GM19438 (cell line): Measurements from ENCODE around the gene RUFY2.
"Not testable (repeated sequence)": the region's sequence is repeated elsewhere in the genome, so short reads cannot be mapped to it uniquely, and the experiment has no call there.

Source experiments
- ATAC-seq: cut with Tn5 transposase; IDR thresholded peaks from one replicate; pipeline ENCODE4 v1.9.1; 2021; ENCODE audit warnings: low read depth; ENCODE audit not compliant: unreplicated experiment

The RUFY2 gene

GRCh38 chr10:68327889-68328786, 78.9 kb downstream of the RUFY2 start:
- no peak for ATAC-seq

GRCh38 chr10:68324396-68324795, 82.7 kb downstream of the RUFY2 start:
- ATAC-seq, result not testable (repeated sequence)

- no peak for ATAC-seq
These were observed 88.6 kb downstream of the RUFY2 start for GRCh38 chr10:68318331-68319059.

GRCh38 chr10:68315582-68315981, 91.5 kb downstream of the RUFY2 start:
- ATAC-seq, result no peak

- not testable (repeated sequence) for ATAC-seq
These were observed 92.1 kb downstream of the RUFY2 start for GRCh38 chr10:68314930-68315329.

- ATAC-seq, result no peak
These were observed 96.5 kb downstream of the RUFY2 start for GRCh38 chr10:68310531-68310930.

GRCh38 chr10:68305854-68306253, 101.2 kb downstream of the RUFY2 start:
- ATAC-seq, result no peak

GRCh38 chr10:68303849-68304412, 103.1 kb downstream of the RUFY2 start:
- no peak for ATAC-seq

GRCh38 chr10:68302871-68303270, 104.2 kb downstream of the RUFY2 start:
- ATAC-seq, result no peak

- no peak for ATAC-seq
These were observed 104.6 kb downstream of the RUFY2 start for GRCh38 chr10:68302503-68302823.

GRCh38 chr10:68301790-68302502, 105.1 kb downstream of the RUFY2 start:
- ATAC-seq, result no peak

GRCh38 chr10:68301301-68301700, 105.8 kb downstream of the RUFY2 start:
- no peak for ATAC-seq

- ATAC-seq, result no peak
These were observed 110.0 kb downstream of the RUFY2 start for GRCh38 chr10:68296843-68297663.
